Measurements from ENCODE around the gene ECM2.
A peak's percentile ranks its signal among the peaks of the same experiment; 100 is the strongest.

The ECM2 gene

DNA sequence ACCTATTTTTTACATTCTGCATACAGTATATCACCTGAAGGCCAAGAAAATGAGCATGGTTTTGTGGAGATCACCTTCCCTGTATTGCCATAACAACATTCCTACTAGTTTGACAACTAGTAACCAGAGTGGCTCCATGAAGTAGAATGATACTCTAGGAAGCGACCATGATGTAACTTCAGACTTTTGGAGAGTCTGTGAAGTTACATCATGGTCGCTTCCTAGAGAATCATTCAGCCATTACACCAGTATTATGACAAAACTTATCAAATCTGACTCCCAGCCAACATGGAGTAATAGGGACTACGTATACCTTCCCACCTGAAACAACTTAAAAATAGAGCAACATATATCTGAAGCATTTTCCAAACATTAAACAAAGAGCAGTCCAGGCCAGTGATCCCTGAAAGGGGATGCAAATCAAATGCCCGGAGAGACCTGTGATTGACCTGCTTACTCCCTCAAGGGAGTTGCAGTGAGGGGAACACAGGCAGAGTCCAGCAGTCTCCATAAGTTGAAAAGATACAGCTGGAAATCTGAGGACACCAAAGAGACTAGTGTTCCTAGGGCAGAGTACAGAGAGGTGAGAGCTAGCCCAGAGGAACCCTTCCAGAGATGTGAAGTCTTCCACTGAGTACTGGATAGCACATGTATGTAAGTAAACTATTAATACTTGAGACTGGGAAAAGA, 7.8 kb downstream of the ECM2 start:
- DNase-seq (ENCODE audit: low spot score), result no peak

DNA sequence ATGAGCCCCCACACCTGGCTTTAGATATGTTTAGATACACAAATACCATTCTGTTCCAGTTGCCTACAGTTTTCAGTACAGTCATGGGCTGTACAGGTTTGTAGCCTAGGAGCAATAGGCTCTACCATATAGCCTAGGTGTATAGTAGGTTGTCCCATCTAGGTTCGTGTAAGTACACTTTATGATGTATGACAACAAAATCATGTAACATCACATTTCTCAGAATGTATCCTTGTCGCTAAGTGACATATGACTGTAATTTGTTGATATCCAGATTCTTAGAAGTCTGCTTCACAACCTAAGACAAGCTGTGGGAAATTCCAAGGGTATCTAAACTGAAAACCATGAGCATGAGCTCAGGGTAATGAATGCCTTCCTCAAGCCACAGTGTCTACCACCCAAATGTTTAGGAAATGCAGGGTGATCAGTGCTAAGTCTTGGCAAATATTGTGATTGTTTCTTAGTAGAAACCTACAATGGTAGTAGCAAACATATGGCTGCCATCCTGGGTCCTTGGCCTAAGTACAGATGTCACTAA, 8.4 kb downstream of the ECM2 start:
- no peak for DNase-seq (ENCODE audit: low spot score)

DNA sequence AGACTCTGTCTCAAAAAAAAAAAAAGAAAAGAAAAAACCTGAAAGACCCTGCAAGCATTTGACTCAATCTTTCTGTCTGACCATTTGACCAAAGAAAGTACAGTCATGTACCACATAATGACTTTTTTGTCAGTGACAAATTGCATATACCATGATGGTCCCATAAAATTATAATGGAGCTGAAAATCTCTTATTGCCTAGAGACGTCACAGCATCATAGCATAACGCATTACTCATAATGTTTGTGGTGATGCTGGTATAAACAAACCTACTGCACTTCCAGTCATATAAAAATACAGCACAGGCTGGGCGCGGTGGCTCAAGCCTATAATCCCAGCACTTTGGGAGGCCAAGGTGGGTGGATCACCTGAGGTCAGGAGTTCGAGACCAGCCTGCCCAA, 10.5 kb downstream of the ECM2 start:
- DNase-seq (ENCODE audit: low spot score), result no peak

DNA sequence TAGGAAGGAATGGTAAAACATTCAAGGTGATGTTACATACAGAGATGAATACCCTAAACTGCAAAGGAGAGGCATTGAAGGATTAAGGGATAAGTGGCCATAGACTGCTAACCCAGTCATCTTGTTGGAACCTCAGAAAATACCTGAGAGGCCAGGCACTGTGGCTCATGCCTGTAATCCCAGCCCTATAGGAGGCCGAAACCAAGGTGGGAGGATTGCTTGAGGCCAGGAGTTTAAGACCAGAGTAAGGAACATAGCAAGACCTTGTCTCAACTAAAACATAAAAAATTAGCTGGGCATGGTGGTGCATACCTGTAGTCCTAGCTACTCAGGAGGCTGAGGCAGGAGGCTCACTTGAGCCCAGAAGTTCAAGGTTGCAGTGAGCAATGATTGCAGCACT, 10.9 kb downstream of the ECM2 start:
- no peak for DNase-seq (ENCODE audit: low spot score)

DNA sequence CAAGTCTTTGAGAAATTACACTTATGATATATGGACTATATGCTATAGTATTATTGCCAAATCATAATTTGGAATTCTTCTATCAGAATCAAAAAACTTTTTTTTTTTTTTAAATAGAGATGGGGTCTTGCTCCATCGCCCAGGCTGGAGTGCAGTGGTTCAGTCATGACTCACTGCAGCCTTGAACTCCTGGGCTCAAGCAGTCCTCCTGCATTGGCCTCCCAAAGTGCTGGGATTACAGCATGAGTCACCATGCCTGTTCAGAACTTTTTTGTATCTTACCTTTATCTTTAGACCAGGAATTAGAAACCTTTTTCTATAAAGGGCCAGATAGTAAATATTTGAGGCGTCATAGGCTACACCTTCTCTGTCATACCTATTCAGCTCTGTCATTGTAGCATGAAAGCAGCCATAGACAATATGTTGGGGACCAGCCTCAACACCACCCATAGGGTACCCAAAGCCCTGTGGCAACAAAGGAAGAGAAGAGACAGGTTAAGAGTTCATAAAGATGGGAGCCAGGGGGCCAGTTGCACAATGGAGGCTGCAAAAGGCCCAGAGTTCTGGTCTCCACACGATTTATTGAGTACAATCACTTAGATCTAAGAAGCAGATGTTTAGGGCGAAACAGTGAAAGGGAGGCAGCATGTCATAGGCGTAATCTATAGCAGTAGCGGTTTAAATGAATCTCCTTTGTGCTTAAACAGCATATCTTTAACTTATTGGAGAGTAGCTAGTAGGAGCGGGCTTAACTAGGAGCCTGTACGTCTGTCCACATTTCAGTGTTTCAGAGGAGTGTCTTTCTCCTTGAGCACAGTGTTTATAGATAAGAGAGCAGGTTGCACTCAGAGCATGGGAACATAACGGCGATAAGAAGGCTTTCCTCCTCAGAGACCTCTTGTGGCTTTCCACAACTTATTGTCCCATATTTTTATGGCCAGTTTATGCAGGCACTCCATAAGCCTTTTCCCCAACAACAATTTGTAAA, 12.5 kb downstream of the ECM2 start:
- no peak for DNase-seq (ENCODE audit: low spot score)

DNA sequence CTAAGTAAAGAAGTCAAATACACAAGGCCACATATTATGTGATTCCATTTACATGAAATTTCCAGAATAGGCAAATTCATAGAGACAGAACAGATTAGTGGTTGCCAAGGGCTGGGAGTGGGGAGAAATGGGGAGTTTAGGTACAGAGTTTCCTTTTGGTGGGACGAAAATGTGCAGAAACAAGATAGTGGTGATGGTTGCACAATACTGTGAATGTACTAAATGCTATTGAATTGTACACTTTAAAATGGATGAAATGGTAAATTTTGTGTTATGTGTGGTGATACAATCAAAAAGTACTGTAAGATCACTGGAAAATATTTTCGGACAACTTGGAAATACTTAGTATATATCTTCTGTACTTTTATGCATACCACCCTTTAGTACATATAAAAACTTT, 15.0 kb downstream of the ECM2 start:
- no peak for DNase-seq (ENCODE audit: low spot score)

DNA sequence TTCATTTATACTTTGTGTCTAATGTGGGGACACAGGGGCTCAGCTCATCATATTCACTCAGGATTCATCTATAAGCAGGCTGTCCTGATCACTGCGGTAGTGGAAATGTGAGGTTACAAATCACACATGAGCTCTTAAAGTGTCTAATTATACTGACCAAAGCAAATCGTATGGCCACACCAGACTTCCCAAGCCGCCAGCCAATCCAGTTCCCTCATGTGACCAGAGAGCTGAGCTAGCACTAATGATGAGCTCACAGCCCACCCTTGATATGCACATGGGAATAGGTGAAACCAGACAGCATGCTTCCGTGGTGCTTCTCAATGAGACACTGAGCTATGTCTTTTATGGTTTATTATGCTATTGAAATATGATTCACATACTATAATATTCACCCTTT, 17.6 kb downstream of the ECM2 start:
- no peak for DNase-seq (ENCODE audit: low spot score)

DNA sequence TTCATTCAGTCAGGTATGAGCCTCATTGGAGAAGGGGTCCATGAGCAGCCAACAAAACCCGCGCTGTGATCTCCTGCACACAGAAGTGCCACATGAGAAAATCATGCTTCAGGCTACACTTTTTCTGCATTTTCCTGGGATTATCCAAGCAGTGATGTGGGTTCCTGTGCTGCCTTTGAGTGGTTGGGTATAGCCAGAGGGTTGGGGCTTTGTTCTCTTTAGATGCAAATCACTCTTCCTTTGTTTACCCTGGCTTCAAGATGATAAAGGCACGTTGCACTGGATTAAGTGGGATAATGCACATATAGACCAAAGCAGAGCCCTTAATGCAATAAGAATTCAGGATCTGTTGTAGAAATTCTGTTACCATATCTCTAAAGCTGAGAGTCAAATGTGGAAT, 18.7 kb downstream of the ECM2 start:
- DNase-seq (ENCODE audit: low spot score), result no peak

DNA sequence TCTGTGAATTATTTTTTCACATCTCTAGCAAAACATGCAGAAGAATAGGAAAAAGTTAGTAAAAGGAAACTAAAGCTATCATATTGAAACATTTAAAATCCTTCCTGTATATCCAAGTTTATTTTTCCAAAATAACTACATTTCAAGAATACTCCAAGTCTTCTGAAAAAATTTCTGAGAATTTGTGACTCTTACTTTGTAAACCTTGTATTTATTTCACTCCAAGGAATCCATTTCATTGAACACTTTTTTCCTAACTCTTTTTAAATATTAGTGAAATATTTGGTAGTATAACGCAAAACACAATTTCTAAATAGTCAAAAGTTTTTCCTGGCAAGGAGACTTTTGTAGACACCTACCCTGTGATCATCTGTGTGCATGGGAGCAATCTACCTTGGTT, 19.3 kb downstream of the ECM2 start:
- DNase-seq (ENCODE audit: low spot score), result no peak

DNA sequence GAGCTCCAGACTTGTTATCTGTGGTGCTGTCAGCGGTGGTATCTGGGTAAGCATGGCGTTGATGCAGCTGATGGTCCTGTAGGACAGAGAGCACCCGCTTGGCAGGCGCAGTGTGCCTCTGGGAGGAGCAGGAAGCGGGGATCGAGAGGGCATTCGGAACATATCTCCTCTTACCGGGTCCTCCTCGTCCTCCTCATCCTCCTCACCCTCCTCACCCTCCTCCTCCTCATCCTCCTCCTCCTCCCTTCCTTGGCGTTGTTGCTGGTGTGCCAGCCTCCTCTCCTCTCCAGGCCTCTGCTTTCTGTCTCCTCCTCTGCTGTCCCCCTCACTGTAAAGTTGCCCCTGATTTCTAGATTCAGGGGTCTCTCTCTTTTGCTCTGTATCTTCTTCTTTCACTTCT, 21.2 kb downstream of the ECM2 start:
- DNase-seq (ENCODE audit: low spot score), result no peak

DNA sequence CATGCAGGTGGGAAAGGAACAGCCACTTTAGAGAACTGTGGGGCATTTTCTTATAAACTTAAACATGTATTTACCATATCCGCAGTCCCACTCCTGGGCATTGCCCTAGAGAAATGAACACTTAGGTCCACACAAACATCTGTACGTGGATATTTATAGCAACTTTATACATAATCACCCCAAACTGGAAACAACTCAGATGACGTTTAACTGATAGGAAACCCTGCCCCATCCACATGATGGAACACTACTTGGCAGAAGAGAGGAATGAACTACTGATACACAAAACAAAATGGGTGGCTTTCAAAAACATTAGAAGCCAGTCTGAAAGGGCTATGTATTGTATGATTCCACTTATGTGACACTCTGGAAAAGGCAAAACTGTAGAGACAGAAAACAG, 22.4 kb downstream of the ECM2 start:
- DNase-seq (ENCODE audit: low spot score), result no peak

DNA sequence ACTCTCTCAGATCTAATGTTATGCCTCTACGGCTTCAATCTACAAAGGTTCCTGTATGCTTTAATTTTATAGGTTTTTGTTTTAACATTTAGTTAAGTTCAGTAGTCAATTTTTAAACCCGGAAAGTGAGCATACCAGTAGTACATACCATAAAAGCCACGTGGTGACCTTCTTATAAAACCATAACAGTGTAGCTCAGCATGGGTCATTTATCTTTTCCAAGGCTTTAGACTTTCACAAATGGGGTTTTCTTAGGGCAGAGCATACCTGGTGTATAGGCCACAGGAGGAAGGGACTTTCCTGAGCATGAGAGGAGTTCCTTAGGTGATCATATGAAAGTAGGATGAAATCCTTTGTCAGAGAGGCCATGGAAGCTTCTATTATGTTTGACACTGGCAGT, 23.2 kb downstream of the ECM2 start:
- DNase-seq (ENCODE audit: low spot score), result no peak

DNA sequence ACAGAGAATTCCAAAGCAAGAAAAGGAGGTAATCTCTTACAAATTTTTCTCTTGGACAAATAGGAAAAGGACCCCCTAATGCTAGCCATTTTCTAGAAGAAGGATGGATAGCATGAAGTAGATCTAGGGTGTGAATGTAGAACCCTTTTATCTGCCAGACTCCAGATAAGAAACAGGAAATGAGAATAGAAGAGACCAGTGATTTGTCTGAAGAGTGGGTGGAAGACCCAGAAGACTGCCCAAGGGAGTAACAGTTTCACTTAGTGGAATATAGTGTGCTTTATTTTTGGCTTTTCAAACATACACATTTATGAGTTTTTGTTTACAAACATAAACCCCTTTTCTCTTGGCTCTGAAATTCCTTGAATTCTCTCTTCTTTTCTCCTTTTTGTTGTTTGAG, 25.0 kb downstream of the ECM2 start:
- DNase-seq (ENCODE audit: low spot score), result no peak

DNA sequence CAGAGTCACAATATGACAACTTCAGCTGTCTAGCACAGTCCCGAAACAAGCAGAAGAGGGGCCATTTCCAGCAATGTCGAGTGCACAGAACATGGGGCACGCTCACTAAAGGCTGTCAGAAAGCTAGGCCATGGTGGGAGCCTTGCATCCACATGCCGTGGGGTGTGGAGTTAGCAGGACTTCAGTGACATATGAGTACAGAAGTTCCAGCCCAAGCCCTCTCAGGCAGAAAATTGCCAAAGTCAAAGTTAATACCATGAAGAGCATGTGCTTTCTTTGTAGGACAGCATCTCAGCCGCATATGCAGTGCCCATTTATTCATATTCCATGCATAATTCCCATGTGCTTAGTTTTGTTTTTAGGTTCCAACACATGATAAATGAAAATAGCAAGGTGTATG, 26.7 kb downstream of the ECM2 start:
- no peak for DNase-seq (ENCODE audit: low spot score)

DNA sequence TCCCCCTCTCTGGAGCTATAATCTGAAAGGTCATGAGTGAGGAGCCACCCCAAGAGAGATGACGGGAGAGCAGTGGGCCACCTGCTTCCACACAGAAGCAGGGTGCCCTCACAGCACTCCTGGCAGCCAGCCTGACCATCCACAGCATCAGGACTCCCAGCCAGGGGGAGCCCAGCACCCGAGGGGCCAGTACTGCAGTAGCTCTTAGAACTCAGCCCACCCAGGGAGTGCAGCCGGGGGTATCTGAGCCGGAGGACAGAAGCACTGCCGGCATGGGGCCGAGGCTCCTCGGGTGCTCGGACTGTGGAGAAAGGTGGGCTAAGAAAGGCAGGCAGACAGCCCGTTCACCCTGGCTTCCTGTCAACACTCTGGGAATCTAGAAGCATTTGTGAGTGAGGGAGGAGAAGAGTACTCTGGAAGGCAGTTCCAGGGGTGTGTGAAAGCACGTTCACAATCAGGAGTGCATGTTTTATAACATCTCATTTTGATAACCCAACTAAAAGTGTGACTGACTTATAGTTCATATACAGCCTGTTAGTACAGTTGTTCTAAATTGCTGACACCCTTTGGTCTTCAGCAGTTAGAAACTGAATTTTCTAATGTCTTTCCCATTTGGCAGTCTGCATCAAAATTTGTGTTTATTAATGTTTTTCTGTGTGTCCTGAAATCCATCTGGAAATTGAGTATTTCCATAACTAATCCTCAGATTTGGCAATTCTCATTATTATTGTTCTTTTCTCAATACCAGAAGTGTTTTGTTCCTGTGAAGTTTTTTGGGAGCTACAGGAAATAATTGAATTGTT, 27.6 kb downstream of the ECM2 start:
- no peak for DNase-seq (ENCODE audit: low spot score)

DNA sequence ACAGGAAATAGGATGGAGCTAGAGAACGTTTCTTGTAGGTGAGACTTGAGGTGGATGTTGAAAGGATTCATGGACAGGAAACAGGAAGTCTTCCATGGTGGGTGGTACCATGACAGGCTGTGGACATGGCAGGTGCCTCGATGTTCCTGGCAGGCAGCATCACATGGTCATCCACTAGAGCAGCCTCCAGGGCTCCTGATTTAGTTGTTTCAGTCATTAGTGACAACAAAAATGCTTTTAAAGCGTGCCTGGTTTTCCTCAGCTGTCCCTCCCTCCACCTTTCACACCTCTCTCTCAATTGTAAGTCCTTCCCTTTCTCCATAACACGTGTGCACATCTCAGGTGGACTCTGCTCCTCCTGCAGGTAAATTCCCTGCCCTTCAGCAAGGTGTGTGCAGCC, 28.3 kb downstream of the ECM2 start:
- no peak for DNase-seq (ENCODE audit: low spot score)

DNA sequence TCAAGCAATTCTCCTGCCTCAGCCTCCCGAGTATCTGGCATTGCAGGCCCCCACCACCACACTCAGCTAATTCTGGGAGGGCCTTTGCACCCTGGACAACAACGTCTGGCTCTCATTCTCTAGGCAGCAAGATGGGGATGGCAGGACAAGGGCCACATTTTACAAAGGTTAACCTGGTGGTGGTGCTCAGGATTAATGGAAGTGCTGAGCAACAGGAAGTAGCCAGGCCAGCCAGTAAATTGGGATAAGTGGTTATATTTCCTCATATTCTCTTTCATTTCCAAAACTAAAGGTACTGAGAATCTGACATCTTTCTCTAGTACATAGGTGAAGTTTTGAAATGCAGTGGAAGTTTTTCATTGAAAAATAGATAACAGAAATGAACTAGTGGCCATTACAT, 28.8 kb downstream of the ECM2 start:
- DNase-seq (ENCODE audit: low spot score), result no peak

DNA sequence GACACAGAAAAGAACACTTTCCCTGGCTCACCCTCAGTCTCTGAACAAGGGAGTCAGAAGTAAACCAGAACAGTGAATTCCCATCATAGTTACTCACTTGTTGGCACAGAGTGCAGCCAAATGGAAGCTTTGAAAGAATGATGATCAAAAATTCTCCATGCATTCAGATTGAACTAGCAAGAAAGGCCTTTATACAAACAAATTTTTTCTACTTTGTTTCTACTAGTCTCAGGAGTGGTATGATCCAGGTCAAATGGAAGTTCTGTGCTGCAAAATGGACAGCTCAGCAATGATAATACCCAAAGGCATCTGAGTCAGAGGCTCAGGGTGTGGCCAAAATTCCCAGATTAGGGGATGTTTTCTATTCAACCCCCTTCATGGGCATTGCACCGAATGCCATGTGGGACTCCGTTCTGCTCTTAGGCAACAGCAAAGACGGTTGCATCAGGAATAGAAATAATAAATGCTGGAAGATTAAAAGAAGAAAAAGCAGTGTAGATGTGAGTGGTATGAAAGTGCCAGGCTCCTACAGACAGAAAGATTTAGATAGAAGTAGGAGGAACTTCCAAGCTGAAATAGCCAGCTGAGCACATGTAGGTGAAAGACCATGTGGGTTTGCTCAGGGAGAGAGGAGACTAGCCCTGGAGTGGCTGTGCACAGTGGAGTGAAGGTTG, 29.5 kb downstream of the ECM2 start:
- DNase-seq (ENCODE audit: low spot score), result peak; percentile 57

DNA sequence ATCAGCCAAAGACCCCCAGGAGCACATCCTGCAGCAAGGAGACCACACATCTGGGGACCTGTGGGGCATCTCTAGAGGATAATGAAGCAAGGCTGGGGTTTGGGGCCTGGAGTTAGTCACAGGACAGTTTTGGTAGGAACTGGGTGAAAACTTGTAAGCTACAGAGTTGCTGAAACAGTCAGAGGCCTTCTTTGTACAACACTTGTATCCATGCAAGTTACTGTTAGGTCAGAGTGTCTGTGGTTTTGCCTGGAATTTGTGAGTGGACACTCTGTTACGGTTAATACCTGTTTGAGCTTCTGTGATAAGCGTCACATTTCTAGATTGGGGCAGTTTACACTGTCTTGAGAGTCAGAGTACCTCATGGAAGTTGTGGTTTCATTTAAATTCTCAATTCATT, 30.9 kb downstream of the ECM2 start:
- DNase-seq (ENCODE audit: low spot score), result no peak

DNA sequence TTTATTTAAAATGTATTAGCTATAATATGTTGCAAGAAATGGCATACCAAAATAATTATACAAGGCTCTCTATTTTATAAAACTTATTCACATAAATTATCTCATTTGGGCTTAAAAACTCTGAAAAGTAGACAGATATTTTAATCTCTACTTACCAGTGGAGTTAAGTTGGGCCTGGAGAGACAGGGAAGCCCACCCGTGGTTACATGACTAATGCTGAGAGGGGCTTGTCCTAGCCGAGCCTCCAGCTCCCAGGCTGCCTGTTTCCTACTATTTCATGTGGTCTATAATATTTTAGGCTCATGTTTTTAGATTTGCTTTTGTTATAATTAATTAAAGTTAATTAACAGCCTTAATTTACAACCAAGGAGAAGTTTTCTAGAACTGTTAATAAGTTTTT, 32.6 kb downstream of the ECM2 start:
- no peak for DNase-seq (ENCODE audit: low spot score)

DNA sequence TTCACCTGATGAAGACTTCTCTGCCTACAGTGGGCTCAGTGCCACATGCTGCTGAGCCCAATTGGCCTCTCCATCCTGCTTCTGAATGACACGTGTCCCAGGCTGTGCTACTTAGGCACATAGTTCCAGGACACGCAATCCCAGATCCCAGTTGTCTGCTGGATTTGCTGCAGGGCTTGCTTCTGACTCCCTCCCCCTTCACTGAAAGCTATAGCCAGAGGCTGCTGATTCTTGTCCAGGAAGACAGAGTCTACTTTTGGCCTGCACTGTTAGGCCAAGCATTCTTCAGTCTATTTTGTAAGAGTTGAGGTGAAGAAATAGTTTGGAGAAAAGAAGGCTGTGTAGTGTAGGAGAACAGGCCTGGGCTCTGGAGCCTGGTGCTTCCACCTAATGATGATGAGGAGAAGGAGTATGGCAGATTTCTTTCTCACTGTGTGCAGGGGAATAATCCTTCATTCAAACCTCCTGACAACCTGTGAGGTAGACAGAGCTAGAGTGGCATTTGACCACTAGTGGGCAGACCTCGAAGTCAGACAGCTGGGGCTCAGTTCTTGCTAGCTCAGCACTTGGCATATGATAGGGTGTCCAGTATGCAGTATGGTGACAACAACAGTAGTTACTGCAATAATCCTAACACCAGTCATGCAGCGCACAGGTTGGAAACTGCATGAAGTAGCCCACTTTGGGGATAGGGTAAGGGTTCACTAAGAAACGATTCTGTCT, 34.0 kb downstream of the ECM2 start:
- DNase-seq (ENCODE audit: low spot score), result peak; percentile 26

Data from COLO829 (cell line).